ENCODE measurements around the gene DACH1. TPM values are rescaled to one million over a fixed set of nuclear protein-coding genes. Genes with fewer than 3 reads are reported as not detected.

Gene DACH1
- total RNA-seq, 1 experiment from 2014 or later = not detected

GRCh38 chr13:71621174-71622124, 245.6 kb downstream of the DACH1 start:
- H3K9me3 ChIP-seq (ENCODE audit: control insufficient read depth in 1 of 2, insufficient read depth in 1 of 2, low read depth in 1 of 2, low read length in 2 of 2) = no peaks in the 10 kb centered on the region
- no TSS peak for BruUV-seq (replicated peaks)
- H3K36me3 ChIP-seq (ENCODE audit: control insufficient read depth in 1 of 2, insufficient read depth in 2 of 2, low read length in 2 of 2) = no peaks in the 10 kb centered on the region
- H3K4me2 ChIP-seq (ENCODE audit: low read length) = no peak overlapping the region
- intact Hi-C loops (cut with micrococcal nuclease) = no loop called here
- no peak overlapping the region for H3K27ac ChIP-seq (ENCODE audit: low read depth, low read length)
- no peak overlapping the region for H3K4me3 ChIP-seq (replicated peaks in 1 of 2; ENCODE audit: low read depth in 1 of 2, low read length in 2 of 2)
- ATAC-seq = no peak
- ChIA-PET CTCF (no interaction called here), RAD21 (ENCODE audit: low non-redundant PET in 1 of 2, low total read pairs in 2 of 2, uncharacterized antibody in 2 of 2, unreplicated experiment in 2 of 2) (no interaction called here), POLR2A (no interaction called here)
- no peaks in the 10 kb centered on the region for H3K9me2 ChIP-seq (ENCODE audit: insufficient read depth)
- no peak overlapping the region for H3K9ac ChIP-seq (ENCODE audit: low read length)
- no peak overlapping the region for H2AFZ ChIP-seq (ENCODE audit: low read depth, low read length, poor library complexity, severe bottlenecking)
- TF ChIP-seq CBX3 (IDR thresholded peaks at IDR 0.05; ENCODE audit: low read depth) = no peak
- no peak for TF ChIP-seq POLR2A (IDR thresholded peaks at IDR 0.05; ENCODE audit: borderline replicate concordance, extremely low read depth, insufficient read depth, insufficient read length)
- no peak for TF ChIP-seq REST (IDR thresholded peaks at IDR 0.05; ENCODE audit: low read depth)
- TF ChIP-seq ZNF274 (IDR thresholded peaks at IDR 0.05; ENCODE audit: low read depth, low read length) = no peak
- TF ChIP-seq POLR2AphosphoS5 (IDR thresholded peaks at IDR 0.05; ENCODE audit: low read depth, low read length) = no peak
- no peak for TF ChIP-seq JUND (IDR thresholded peaks at IDR 0.05)
- no peak for DNase-seq (ENCODE audit: low read depth, low spot score)
- H3K27me3 ChIP-seq (ENCODE audit: insufficient read depth, low read length) = no peaks in the 10 kb centered on the region
- H3K4me1 ChIP-seq (ENCODE audit: control insufficient read depth in 1 of 2, insufficient read depth in 2 of 2, low read length in 2 of 2) = no peaks in the 10 kb centered on the region
- no peaks in the 10 kb centered on the region for H4K20me1 ChIP-seq (ENCODE audit: insufficient read depth)
- no peaks in the 10 kb centered on the region for H3K79me2 ChIP-seq (ENCODE audit: insufficient read depth, low read length)

Measured in HCT116 (cell line).